IMR-90 (cell line): Measurements from ENCODE around the gene KRTAP7-1. TPM values are rescaled to one million over a fixed set of nuclear protein-coding genes. Genes with fewer than 3 reads are reported as not detected.

Source experiments
- ATAC-seq: fragments of 200-7000 bp; cut with Tn5 transposase; 2 replicates; pipeline ENCODE4 v1.9.1; 2020; ENCODE audit warnings: low read depth, mild to moderate bottlenecking, moderate library complexity
- BruUV-seq: library from RNA; stranded (reverse); fragments of 400-500 nt; replicated peaks from 2 replicates; lab custom pipeline; 2021; lab: Mats Ljungman, UMichigan
- CTCF ChIA-PET: fragments of 300-600 bp; formaldehyde crosslinking; extraction: SDS; loops from one replicate; lab custom pipeline; 2021; ENCODE audit warnings: antibody characterized with exemption; lab: Yijun Ruan, JAX
- POLR2A ChIA-PET: fragments of 300-600 bp; sonication (Branson Sonifier 250); formaldehyde crosslinking; loops from one replicate; lab custom pipeline; 2022; ENCODE audit warnings: antibody characterized with exemption; ENCODE audit not compliant: unreplicated experiment; lab: Charles Lee
- DNase-seq: peaks from one replicate; pipeline ENCODE4 v3.0.0; 2013
- H2AFZ ChIP-seq: replicated peaks from 2 replicates; pipeline ENCODE3; 2013; ENCODE audit warnings: low read length, mild to moderate bottlenecking; ENCODE audit not compliant: poor library complexity
- H2AK5ac ChIP-seq: 2 replicates; pipeline ENCODE4 v1.6.1; 2013; ENCODE audit warnings: low read depth, low read length, inconsistent platforms
- H2AK9ac ChIP-seq: replicated peaks from 2 replicates; pipeline ENCODE3; 2013; ENCODE audit warnings: mild to moderate bottlenecking, low read depth, low read length, moderate library complexity; ENCODE audit not compliant: poor library complexity
- H2BK120ac ChIP-seq: 2 replicates; pipeline ENCODE4 v1.6.1; 2013; ENCODE audit warnings: low read depth, low read length, inconsistent platforms
- H2BK15ac ChIP-seq: 3 replicates; pipeline ENCODE4 v1.6.1; 2013; ENCODE audit warnings: low read depth, low read length, inconsistent platforms
- H2BK20ac ChIP-seq: 2 replicates; pipeline ENCODE4 v1.6.1; 2013; ENCODE audit warnings: low read depth, mild to moderate bottlenecking, inconsistent platforms, low read length, moderate library complexity
- H2BK5ac ChIP-seq: 2 replicates; pipeline ENCODE4 v1.6.1; 2013; ENCODE audit warnings: mild to moderate bottlenecking, low read depth, low read length, inconsistent platforms; ENCODE audit not compliant: poor library complexity, severe bottlenecking
- H3K14ac ChIP-seq: replicated peaks from 2 replicates; pipeline ENCODE4 v1.6.1; 2013; ENCODE audit warnings: low read depth, low read length, inconsistent platforms
- H3K18ac ChIP-seq: 2 replicates; pipeline ENCODE4 v1.6.1; 2013; ENCODE audit warnings: low read depth, low read length, control low read depth
- H3K23ac ChIP-seq: 2 replicates; pipeline ENCODE4 v1.6.1; 2013; ENCODE audit warnings: low read depth, low read length, inconsistent platforms
- H3K27ac ChIP-seq: 2 replicates; pipeline ENCODE4 v1.5.1; 2013; ENCODE audit warnings: mild to moderate bottlenecking, control low read depth, low read length; ENCODE audit not compliant: insufficient read depth
- H3K27me3 ChIP-seq: 2 replicates; pipeline ENCODE4 v1.6.1; 2013; ENCODE audit warnings: low read length; ENCODE audit not compliant: control insufficient read depth, insufficient read depth
- H3K36me3 ChIP-seq: 2 replicates; pipeline ENCODE4 v1.6.1; 2013; ENCODE audit warnings: low read length, mixed read lengths; ENCODE audit not compliant: control insufficient read depth, insufficient read depth
- H3K4ac ChIP-seq: 2 replicates; pipeline ENCODE4 v1.6.1; 2013; ENCODE audit warnings: low read depth, low read length, inconsistent platforms
- H3K4me1 ChIP-seq: 2 replicates; pipeline ENCODE4 v1.6.1; 2013; ENCODE audit warnings: low read length, mixed read lengths; ENCODE audit not compliant: control insufficient read depth, insufficient read depth
- H3K4me2 ChIP-seq: 2 replicates; pipeline ENCODE4 v1.6.1; 2013; ENCODE audit warnings: low read depth, mild to moderate bottlenecking, control low read depth, low read length, moderate library complexity
- H3K4me3 ChIP-seq: 2 replicates; pipeline ENCODE4 v1.5.1; 2013; ENCODE audit warnings: low read depth, mild to moderate bottlenecking, control low read depth, low read length, moderate library complexity; ENCODE audit not compliant: insufficient read depth
- H3K56ac ChIP-seq: 2 replicates; pipeline ENCODE4 v1.6.1; 2013; ENCODE audit warnings: low read length, inconsistent platforms; ENCODE audit not compliant: insufficient read depth; ENCODE audit errors: extremely low read depth
- H3K79me1 ChIP-seq, 2 experiments: 2 replicates each; pipeline ENCODE4 v1.6.1; 2013; ENCODE audit warnings: low read length in 2 of 2, inconsistent platforms in 1 of 2, low read depth in 1 of 2
- H3K9ac ChIP-seq: 2 replicates; pipeline ENCODE4 v1.6.1; 2013; ENCODE audit warnings: low read depth, low read length, control low read depth
- H3K9me1 ChIP-seq: 2 replicates; pipeline ENCODE4 v1.6.1; 2013; ENCODE audit warnings: low read length, inconsistent platforms; ENCODE audit not compliant: insufficient read depth
- H3K9me3 ChIP-seq: 2 replicates; pipeline ENCODE4 v1.6.1; 2013; ENCODE audit warnings: low read length; ENCODE audit not compliant: control insufficient read depth, insufficient read depth
- H4K20me1 ChIP-seq: 2 replicates; pipeline ENCODE4 v1.6.1; 2013; ENCODE audit warnings: low read length, inconsistent platforms; ENCODE audit not compliant: insufficient read depth
- H4K5ac ChIP-seq: 2 replicates; pipeline ENCODE4 v1.6.1; 2013; ENCODE audit warnings: mild to moderate bottlenecking, low read depth, low read length, control low read depth
- H4K8ac ChIP-seq, 2 experiments: 2 replicates each; pipeline ENCODE4 v1.6.1; 2013; ENCODE audit warnings: low read depth in 2 of 2, low read length in 2 of 2, control low read depth in 1 of 2, inconsistent platforms in 1 of 2
- H4K91ac ChIP-seq: 2 replicates; pipeline ENCODE4 v1.6.1; 2013; ENCODE audit warnings: low read depth, low read length, inconsistent platforms; ENCODE audit not compliant: insufficient read depth
- BHLHE40 ChIP-seq: fragments of 150-350 bp; IDR thresholded peaks from 2 replicates; pipeline ENCODE4 v1.6.1; 2016; ENCODE audit warnings: mild to moderate bottlenecking, low read depth, low read length
- CEBPB ChIP-seq: IDR thresholded peaks from 2 replicates; pipeline ENCODE4 v1.6.1; 2012; ENCODE audit warnings: low read depth, low read length, improper control_type of control experiment
- CHD1 ChIP-seq: IDR thresholded peaks from 2 replicates; pipeline ENCODE4 v1.6.1; 2012; ENCODE audit warnings: low read depth, low read length, improper control_type of control experiment
- FOS ChIP-seq: fragments of 150-350 bp; IDR thresholded peaks from 2 replicates; pipeline ENCODE4 v1.6.1; 2016; ENCODE audit warnings: low read depth, low read length
- MAFK ChIP-seq: IDR thresholded peaks from 2 replicates; pipeline ENCODE4 v1.6.1; 2012; ENCODE audit warnings: low read depth, low read length, improper control_type of control experiment
- MAZ ChIP-seq: IDR thresholded peaks from 2 replicates; pipeline ENCODE4 v1.6.1; 2012; ENCODE audit warnings: low read depth, mild to moderate bottlenecking, low read length, improper control_type of control experiment, moderate library complexity, borderline replicate concordance
- MXI1 ChIP-seq: IDR thresholded peaks from 2 replicates; pipeline ENCODE4 v1.6.1; 2012; ENCODE audit warnings: low read depth, mild to moderate bottlenecking, low read length, moderate library complexity, borderline replicate concordance
- NFE2L2 ChIP-seq: fragments of 150-350 bp; IDR thresholded peaks from 2 replicates; pipeline ENCODE4 v1.6.1; 2016; ENCODE audit warnings: low read depth, mild to moderate bottlenecking, low read length
- RAD21 ChIP-seq: IDR thresholded peaks from 2 replicates; pipeline ENCODE4 v1.6.1; 2012; ENCODE audit warnings: low read length, improper control_type of control experiment
- RCOR1 ChIP-seq: IDR thresholded peaks from 2 replicates; pipeline ENCODE4 v1.6.1; 2012; ENCODE audit warnings: mild to moderate bottlenecking, low read length, improper control_type of control experiment; ENCODE audit not compliant: insufficient replicate concordance
- RFX5 ChIP-seq: IDR thresholded peaks from 2 replicates; pipeline ENCODE4 v1.8.0; 2012; ENCODE audit warnings: low read depth, mild to moderate bottlenecking, low read length, moderate library complexity
- SMC3 ChIP-seq: fragments of 150-350 bp; IDR thresholded peaks from 2 replicates; pipeline ENCODE4 v1.6.1; 2016; ENCODE audit warnings: low read depth, mild to moderate bottlenecking, antibody characterized with exemption, low read length, moderate library complexity
- WGBS, 2 experiments: methylation state at CpG; one replicate each; pipeline versions ENCODE4 v1.1.5 to v1.1.7; 2013; ENCODE audit warnings: missing lambda C conversion rate in 2 of 2; ENCODE audit not compliant: insufficient read length in 1 of 2; ENCODE audit errors: extremely low coverage in 2 of 2; 5-methylcytosine and 5-hydroxymethylcytosine counted together
- dilution Hi-C: fragments of 300-500 bp; cut with HindIII; formaldehyde crosslinking; loops from one replicate; pipeline ENCODE4 v1.14.3; 2018; ENCODE audit warnings: low sequenced_read_pairs; ENCODE audit not compliant: unreplicated experiment
- in situ Hi-C: fragments of 300-500 bp; cut with MboI; formaldehyde crosslinking; loops from 3 replicates; pipeline ENCODE4 v1.14.3; 2019; ENCODE audit warnings: low sequenced_read_pairs, inconsistent platforms, mixed read lengths
- intact Hi-C: fragments of 100-400 bp; cut with micrococcal nuclease; formaldehyde crosslinking; loops from 2 replicates; pipeline ENCODE4 v1.10.0; 2022
- polyA plus RNA-seq, 3 experiments: library from polyadenylated mRNA; depleted of rRNA; stranded (reverse); fragments of >200 nt; gene quantifications; 2 replicates each; pipeline ENCODE4 v1.2.3, GENCODE V29; 2012; ENCODE audit warnings: low replicate concordance in 1 of 3
- total RNA-seq: library from RNA; depleted of rRNA; stranded (reverse); fragments of >200 nt; gene quantifications from 2 replicates; pipeline ENCODE4 v1.2.3, GENCODE V29; 2012
- TF ChIP-seq, protein P1 (sequence below): fragments of 150-350 bp; IDR thresholded peaks from 2 replicates; pipeline ENCODE4 v1.6.1; 2017; ENCODE audit warnings: mild to moderate bottlenecking, antibody characterized with exemption, low read length, low read depth
- TF ChIP-seq, protein P2 (sequence below): conservative IDR thresholded peaks from 2 replicates; pipeline ENCODE4 v1.5.1; 2012; ENCODE audit warnings: mild to moderate bottlenecking, low read depth, low read length, improper control_type of control experiment

KRTAP7-1 gene
- total and polyA plus RNA-seq, 2 of the 4 experiments (the other 2 are of a cell fraction), result not detected

DNA sequence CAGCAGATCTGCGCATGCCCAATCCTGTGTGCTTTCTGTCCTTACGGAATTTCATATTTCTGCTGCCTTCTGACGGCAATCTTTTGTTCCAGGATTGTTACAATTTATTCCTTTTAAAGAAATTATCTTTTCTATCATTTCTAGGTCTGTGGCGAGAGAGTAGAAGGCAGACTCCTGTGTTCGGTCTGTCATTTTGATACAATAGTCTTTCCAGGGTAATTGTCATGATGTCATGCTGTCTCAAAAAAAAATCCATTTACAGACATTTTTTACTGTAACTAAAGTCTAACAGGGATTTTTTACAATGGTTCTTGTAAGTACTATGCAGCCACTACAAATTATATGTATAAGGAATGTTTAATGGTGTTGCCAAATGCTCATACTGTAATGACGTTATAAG, 9.0 kb upstream of the KRTAP7-1 start:
- H3K27me3 ChIP-seq, result no peaks in the 10 kb centered on the region
- no peaks in the 10 kb centered on the region for H3K4me1 ChIP-seq
- no peak overlapping the region for H2AFZ ChIP-seq
- H3K18ac ChIP-seq, result no peak overlapping the region
- no peak overlapping the region for H2BK5ac ChIP-seq
- DNase-seq, result no peak
- no peak overlapping the region for H2AK5ac ChIP-seq
- H3K14ac ChIP-seq, result no peak overlapping the region
- H3K4me2 ChIP-seq, result no peak overlapping the region
- ChIA-PET CTCF (interaction anchor here (1.5 kb wide), 1 partner anchor 10 kb away, joined by 7 read pairs; no protein-coding TSS in a partner anchor), POLR2A (no interaction called here)
- H3K9me3 ChIP-seq, result peaks cover 14% of the 10 kb centered on the region
- H3K23ac ChIP-seq, result no peak overlapping the region
- WGBS, 2 experiments, result no CpG with 5 or more reads among the region's 6 CpGs
- no peak overlapping the region for H2BK120ac ChIP-seq
- no peak overlapping the region for H4K8ac ChIP-seq
- H3K79me1 ChIP-seq, result no peaks in the 10 kb centered on the region
- no peak overlapping the region for H3K4ac ChIP-seq
- dilution Hi-C loops, result no loop called here
- no peaks in the 10 kb centered on the region for H3K9me1 ChIP-seq
- H2BK15ac ChIP-seq, result no peak overlapping the region
- no peak overlapping the region for H3K27ac ChIP-seq
- no peak overlapping the region for H2AK9ac ChIP-seq
- no peak overlapping the region for H3K9ac ChIP-seq
- no peaks in the 10 kb centered on the region for H4K20me1 ChIP-seq
- in situ Hi-C loops, result no loop called here
- H4K5ac ChIP-seq, result no peak overlapping the region
- no peaks in the 10 kb centered on the region for H3K36me3 ChIP-seq
- TF ChIP-seq MAZ (no peak), RAD21 (no peak), BHLHE40 (no peak), SMC3 (no peak), CEBPB (no peak), RFX5 (no peak), RCOR1 (no peak), MAFK (no peak), FOS (no peak), MXI1 (no peak), CHD1 (no peak), NFE2L2 (no peak)
- TF ChIP-seq, protein P1, sequence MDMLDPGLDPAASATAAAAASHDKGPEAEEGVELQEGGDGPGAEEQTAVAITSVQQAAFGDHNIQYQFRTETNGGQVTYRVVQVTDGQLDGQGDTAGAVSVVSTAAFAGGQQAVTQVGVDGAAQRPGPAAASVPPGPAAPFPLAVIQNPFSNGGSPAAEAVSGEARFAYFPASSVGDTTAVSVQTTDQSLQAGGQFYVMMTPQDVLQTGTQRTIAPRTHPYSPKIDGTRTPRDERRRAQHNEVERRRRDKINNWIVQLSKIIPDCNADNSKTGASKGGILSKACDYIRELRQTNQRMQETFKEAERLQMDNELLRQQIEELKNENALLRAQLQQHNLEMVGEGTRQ, result no peak
- TF ChIP-seq, protein P2, sequence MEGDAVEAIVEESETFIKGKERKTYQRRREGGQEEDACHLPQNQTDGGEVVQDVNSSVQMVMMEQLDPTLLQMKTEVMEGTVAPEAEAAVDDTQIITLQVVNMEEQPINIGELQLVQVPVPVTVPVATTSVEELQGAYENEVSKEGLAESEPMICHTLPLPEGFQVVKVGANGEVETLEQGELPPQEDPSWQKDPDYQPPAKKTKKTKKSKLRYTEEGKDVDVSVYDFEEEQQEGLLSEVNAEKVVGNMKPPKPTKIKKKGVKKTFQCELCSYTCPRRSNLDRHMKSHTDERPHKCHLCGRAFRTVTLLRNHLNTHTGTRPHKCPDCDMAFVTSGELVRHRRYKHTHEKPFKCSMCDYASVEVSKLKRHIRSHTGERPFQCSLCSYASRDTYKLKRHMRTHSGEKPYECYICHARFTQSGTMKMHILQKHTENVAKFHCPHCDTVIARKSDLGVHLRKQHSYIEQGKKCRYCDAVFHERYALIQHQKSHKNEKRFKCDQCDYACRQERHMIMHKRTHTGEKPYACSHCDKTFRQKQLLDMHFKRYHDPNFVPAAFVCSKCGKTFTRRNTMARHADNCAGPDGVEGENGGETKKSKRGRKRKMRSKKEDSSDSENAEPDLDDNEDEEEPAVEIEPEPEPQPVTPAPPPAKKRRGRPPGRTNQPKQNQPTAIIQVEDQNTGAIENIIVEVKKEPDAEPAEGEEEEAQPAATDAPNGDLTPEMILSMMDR, result no peak
- H2BK20ac ChIP-seq, result no peak overlapping the region
- intact Hi-C loops, result no loop called here
- BruUV-seq, result no TSS peak
- no peak overlapping the region for H3K4me3 ChIP-seq
- ATAC-seq, result no peak
- no peak overlapping the region for H4K91ac ChIP-seq
- H3K56ac ChIP-seq, result no peak overlapping the region
